Large intestine (tissue), 3 donors: ENCODE measurements around the gene CHMP2B. TPM values are rescaled to one million over a fixed set of nuclear protein-coding genes. Genes with fewer than 3 reads are reported as not detected.
A peak's percentile ranks its signal among the peaks of the same experiment; 100 is the strongest.

Experiments
- DNase-seq, 2 donors: peaks; one replicate each; pipeline versions ENCODE4 v3.0.0 to v3.0.0-alpha.2; 2013
- H3K27ac ChIP-seq: one replicate; pipeline ENCODE4 v1.5.1; 2013; ENCODE audit warnings: low read length
- H3K27me3 ChIP-seq: 2 replicates; pipeline ENCODE4 v1.6.1; 2013; ENCODE audit warnings: low read length; ENCODE audit not compliant: control insufficient read depth, insufficient read depth
- H3K36me3 ChIP-seq: 2 replicates; pipeline ENCODE4 v1.6.1; 2013; ENCODE audit warnings: low read length; ENCODE audit not compliant: control insufficient read depth, insufficient read depth
- H3K4me1 ChIP-seq: one replicate; pipeline ENCODE4 v1.6.1; 2013; ENCODE audit warnings: low read length; ENCODE audit not compliant: control insufficient read depth, insufficient read depth
- H3K4me3 ChIP-seq: one replicate; pipeline ENCODE4 v1.5.1; 2013; ENCODE audit warnings: low read length
- H3K9me3 ChIP-seq: one replicate; pipeline ENCODE4 v1.6.1; 2013; ENCODE audit warnings: mild to moderate bottlenecking, low read depth, low read length, moderate library complexity; ENCODE audit not compliant: control insufficient read depth
- whole genome bisulfite sequencing: methylation state at CpG from one replicate; pipeline ENCODE4 v1.1.5; 2013; ENCODE audit warnings: low lambda C conversion rate; ENCODE audit not compliant: insufficient coverage; 5-methylcytosine and 5-hydroxymethylcytosine counted together
- polyA plus RNA-seq: library from polyadenylated mRNA; unstranded; fragments of 120-200 nt; gene quantifications from one replicate; pipeline ENCODE4 v1.2.1, GENCODE V29; 2013

The CHMP2B gene
- polyA plus RNA-seq, 1 donor: 65.6 TPM

DNA sequence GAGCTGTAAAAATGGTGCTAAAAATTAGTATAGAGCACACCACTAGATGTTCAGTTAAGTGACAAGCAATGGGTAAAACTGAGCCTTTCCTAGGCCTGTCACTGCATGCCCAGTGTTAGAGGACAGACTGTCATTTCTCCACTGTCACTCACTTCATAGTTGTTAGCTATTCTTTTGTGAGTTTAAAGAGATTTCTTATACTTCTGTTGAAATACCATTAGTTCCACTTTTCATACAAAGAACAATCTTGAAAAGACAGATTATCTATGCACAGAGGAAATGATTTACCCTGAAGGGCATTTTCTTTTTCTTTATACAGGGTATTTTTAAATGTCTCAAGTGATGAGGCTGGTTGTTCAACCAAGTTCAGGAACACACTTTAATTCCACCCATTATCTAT lies 28.3 kb upstream of the CHMP2B start:
- Histone ChIP-seq H3K4me3 (no peak overlapping the region), H3K27me3 (no peaks in the 10 kb centered on the region), H3K9me3 (no peaks in the 10 kb centered on the region), H3K4me1 (peaks cover 17% of the 10 kb centered on the region), H3K27ac (peak overlapping the region; percentile 45), H3K36me3 (no peaks in the 10 kb centered on the region)
- DNase-seq: peak in 1 of 2 donors; percentile 16

DNA sequence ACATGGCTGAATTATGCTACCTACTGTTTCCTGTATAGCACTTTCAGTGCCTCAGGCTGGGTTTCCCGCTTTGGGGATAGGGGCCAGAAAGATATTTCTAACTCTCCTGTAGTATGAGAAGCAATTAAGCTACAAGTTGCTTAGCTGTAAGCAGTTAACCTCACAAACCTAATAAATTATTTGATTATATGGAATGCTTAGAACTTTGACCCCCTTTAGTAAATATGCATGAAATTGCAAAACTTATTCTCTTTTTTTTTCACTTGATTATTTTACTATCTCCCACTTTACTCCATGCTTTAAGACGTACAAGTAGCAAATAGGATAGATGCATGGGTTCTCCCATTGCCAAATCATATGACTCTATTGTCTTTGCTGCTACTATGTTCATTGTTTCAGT lies 27.5 kb upstream of the CHMP2B start:
- DNase-seq: peak in 1 of 2 donors; percentile 50
- no peaks in the 10 kb centered on the region for H3K36me3 ChIP-seq
- H3K27me3 ChIP-seq: no peaks in the 10 kb centered on the region
- WGBS: 20% methylated on average over 1 of the region's 2 CpGs
- H3K4me1 ChIP-seq: peaks cover 17% of the 10 kb centered on the region
- no peak overlapping the region for H3K4me3 ChIP-seq
- peak overlapping the region; percentile 45 for H3K27ac ChIP-seq
- H3K9me3 ChIP-seq: no peaks in the 10 kb centered on the region

DNA sequence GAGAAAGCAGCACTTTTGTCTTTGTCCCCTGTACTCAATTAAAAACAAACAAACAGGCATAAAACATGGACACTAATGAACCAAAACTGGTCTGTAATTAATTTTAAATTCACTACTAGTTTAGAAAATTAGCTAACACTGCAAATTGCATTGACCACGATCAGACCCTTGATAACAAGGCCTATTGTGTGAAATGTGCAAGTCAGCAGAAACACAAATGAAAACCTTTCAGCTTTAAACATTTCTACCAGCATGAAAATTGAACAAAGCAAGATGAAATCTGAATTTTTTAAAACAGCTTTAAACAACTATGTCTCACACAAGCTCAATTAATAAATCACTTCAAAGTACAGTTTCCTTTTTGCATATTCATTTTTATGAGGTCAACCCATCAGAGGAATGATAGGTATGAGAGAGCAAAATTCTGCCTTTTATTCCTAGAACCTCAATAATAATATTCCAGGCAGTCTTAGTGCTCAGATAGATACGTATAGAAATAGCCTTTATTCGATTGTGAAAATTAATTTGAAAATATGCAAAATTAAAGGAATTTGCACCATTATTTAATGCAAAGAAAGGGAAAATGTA lies 27.0 kb upstream of the CHMP2B start:
- Histone ChIP-seq H3K27me3 (no peaks in the 10 kb centered on the region), H3K36me3 (no peaks in the 10 kb centered on the region), H3K9me3 (no peaks in the 10 kb centered on the region), H3K27ac (no peak overlapping the region), H3K4me3 (no peak overlapping the region), H3K4me1 (peaks cover 21% of the 10 kb centered on the region)
- no peak for DNase-seq
- WGBS: 59% methylated on average over 3 of the region's 3 CpGs

DNA sequence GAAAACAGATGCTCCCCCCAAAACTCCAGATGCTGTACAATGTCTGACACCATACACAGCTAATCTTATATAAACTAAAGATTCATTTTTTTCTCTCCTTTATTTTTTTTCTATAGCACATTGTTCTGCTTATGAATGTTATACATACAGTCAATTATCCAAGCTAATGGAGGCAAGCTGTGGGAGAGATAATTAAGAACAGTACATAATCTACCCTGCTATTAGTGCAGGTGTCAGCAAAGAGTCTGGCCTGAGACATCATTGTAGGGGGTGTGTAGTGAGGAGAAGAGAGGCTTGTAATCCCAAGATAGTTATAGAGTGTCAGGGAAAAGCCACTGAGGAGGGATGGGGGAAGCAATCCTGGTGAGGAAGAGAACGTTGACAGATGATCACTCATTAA lies 25.4 kb upstream of the CHMP2B start:
- DNase-seq: no peak
- H3K27ac ChIP-seq: no peak overlapping the region
- no peaks in the 10 kb centered on the region for H3K27me3 ChIP-seq
- peaks cover 25% of the 10 kb centered on the region for H3K4me1 ChIP-seq
- no peaks in the 10 kb centered on the region for H3K36me3 ChIP-seq
- no CpG with 5 or more reads among the region's 1 CpG for WGBS
- H3K9me3 ChIP-seq: no peaks in the 10 kb centered on the region
- no peak overlapping the region for H3K4me3 ChIP-seq

DNA sequence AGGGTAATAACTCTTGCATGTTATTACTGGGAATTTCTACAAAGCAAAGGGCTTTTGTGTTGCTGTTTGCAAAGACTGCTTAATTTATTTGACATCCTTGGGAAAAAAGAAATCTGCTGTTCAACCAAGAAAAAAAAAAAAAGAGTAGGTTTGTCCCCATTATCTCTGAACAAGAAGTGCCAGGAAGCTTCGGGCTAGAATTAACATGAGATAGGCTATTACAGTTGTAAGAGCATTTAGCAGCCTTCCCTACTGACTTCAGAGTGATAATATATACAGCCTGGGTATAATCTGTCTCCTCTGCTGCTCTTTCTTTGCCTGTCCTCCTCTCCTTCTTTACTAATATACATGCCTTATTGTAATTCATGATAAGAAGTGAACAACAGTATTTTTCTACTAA lies 23.3 kb upstream of the CHMP2B start:
- peak overlapping the region; percentile 52 for H3K27ac ChIP-seq
- DNase-seq: peak in 1 of 2 donors; percentile 47
- H3K27me3 ChIP-seq: no peaks in the 10 kb centered on the region
- no peak overlapping the region for H3K4me3 ChIP-seq
- H3K4me1 ChIP-seq: peaks cover 32% of the 10 kb centered on the region
- no CpG with 5 or more reads among the region's 1 CpG for WGBS
- H3K36me3 ChIP-seq: no peaks in the 10 kb centered on the region
- H3K9me3 ChIP-seq: no peaks in the 10 kb centered on the region

DNA sequence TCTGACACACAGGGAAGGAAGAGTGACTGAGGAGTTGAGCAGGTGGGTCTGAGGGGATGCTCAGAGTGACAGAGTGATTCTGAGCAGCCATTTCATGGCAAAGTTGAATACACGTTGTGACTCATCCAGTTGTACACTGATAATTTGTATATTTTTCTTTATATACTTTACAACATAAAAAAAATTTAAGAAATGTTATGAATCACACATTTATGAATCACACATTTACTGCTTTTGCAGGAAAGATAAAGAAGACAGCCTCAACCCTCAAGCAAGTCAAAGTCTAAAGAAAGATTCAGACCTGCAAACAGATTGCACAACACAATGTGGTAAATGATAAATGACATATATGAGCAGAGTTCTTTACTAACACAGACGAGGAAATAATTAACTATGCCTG lies 21.0 kb upstream of the CHMP2B start:
- Histone ChIP-seq H3K36me3 (no peaks in the 10 kb centered on the region), H3K27me3 (no peaks in the 10 kb centered on the region), H3K4me1 (peaks cover 21% of the 10 kb centered on the region), H3K9me3 (no peaks in the 10 kb centered on the region), H3K27ac (peak overlapping the region; percentile 67), H3K4me3 (no peak overlapping the region)
- 40% methylated on average over 1 of the region's 2 CpGs for WGBS
- DNase-seq: peak; percentile 82 to 93

DNA sequence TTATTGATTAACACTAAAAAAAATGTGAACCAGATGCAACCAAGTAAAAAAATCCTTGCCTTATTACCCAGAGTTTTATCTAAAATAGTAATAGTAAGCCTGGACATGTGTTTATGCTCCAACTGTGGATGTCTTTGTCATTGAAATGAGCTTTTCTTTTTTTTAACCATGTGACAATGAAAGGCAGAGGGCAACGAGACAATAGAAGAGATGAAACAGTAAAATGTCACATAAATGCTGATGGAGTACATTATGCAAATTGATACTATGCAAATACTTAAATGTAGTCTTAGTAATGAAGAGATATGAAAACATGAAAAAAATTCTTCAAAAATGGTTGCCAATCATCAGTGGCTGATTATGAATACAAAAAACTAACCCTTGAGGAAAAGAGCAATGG lies 20.5 kb upstream of the CHMP2B start:
- WGBS: 17% methylated on average over 1 of the region's 1 CpG
- H3K27ac ChIP-seq: peak overlapping the region; percentile 54
- DNase-seq: no peak

DNA sequence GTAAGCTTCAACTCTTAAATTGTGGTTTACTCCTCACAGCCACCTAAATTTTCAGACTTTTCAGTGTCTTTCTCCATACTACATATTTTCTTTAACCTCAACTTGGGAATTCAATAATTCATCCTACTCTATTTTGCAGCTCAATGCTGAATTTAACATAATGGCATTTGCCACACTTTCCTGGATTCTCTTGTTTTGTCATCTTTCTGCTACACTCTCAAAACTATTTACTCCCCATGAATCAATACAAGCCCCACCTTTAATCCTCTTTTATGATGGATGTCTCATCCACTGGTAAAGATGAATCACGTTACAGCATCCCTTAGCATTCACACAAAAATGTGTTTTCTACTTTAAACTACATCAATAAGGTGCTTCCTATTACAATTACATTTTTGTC lies 19.6 kb upstream of the CHMP2B start:
- Histone ChIP-seq H3K4me1 (peaks cover 21% of the 10 kb centered on the region), H3K36me3 (no peaks in the 10 kb centered on the region), H3K4me3 (no peak overlapping the region), H3K27ac (peak overlapping the region; percentile 54), H3K9me3 (no peaks in the 10 kb centered on the region), H3K27me3 (no peaks in the 10 kb centered on the region)
- WGBS: no CpG with 5 or more reads among the region's 1 CpG
- DNase-seq: no peak

More for the DNA sequence above, 20.5 kb upstream of the CHMP2B start:
- no peak overlapping the region for H3K4me3 ChIP-seq
- peaks cover 21% of the 10 kb centered on the region for H3K4me1 ChIP-seq
- no peaks in the 10 kb centered on the region for H3K27me3 ChIP-seq
- no peaks in the 10 kb centered on the region for H3K9me3 ChIP-seq
- H3K36me3 ChIP-seq: no peaks in the 10 kb centered on the region

DNA sequence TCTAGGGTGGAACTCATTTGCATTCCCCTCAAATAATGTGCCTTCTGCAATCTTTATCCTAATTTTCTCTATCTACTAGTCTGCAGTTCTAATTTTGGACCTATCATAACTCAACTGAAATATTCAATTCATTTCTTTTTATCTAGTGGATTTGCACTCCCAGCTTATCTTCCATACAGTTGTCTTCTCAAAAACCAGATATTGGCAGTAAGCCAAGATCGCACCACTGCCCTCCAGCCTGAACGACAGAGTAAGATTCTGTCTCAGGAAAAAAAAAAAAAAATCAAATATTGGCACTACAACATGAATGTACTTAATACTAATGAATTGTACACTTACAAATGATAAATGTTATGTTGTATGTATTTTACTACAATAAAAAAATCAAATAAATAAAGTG lies 18.0 kb upstream of the CHMP2B start:
- H3K27me3 ChIP-seq: no peaks in the 10 kb centered on the region
- DNase-seq: peak in 1 of 2 donors; percentile 16
- 33% methylated on average over 1 of the region's 2 CpGs for WGBS

DNA sequence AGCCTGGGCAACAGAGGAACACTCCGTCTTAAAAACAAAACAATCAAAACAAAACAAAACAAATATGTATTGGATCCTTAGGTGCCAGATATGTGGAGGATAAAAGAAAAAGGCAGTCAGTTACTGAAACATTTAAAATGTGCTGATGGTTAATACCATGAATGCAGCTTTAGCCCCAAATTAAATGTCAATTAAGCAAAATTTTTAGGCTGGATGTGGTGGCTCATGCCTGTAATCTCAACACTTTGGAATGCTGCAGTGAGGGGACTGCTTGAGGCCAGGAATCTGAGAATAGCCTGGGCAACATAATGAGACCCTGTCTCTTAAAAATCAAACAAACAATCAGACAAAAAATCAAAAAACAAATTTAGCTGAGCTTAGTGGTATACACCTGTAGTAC lies 8.5 kb upstream of the CHMP2B start:
- no peak overlapping the region for H3K27ac ChIP-seq
- H3K4me1 ChIP-seq: no peaks in the 10 kb centered on the region
- no peaks in the 10 kb centered on the region for H3K36me3 ChIP-seq
- peaks cover 2% of the 10 kb centered on the region for H3K9me3 ChIP-seq
- H3K4me3 ChIP-seq: no peak overlapping the region
- no peaks in the 10 kb centered on the region for H3K27me3 ChIP-seq
- no peak for DNase-seq
- 100% methylated on average over 1 of the region's 1 CpG for WGBS

More for the DNA sequence above, 18.0 kb upstream of the CHMP2B start:
- H3K36me3 ChIP-seq: no peaks in the 10 kb centered on the region
- no peak overlapping the region for H3K27ac ChIP-seq
- H3K4me3 ChIP-seq: no peak overlapping the region
- H3K9me3 ChIP-seq: no peaks in the 10 kb centered on the region
- H3K4me1 ChIP-seq: peaks cover 19% of the 10 kb centered on the region

DNA sequence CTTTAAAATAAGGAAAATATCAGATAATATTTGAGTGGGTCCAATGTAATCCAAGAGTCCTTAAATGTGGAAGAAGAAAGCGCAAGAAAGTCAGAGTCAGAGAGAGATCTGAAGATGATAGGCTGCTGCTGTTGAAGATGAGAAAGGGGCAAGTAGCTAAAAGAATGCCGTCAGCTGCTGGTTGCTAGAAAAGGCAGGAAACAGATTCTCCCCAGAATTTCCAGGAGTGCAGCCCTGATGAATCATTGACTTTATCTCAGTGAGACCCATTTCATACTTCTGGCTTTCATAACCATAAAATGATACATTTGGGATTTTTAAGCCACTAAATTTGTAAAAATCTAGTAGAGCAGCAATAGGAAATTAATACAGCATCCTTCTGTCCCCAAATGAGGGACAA lies 7.5 kb upstream of the CHMP2B start:
- WGBS: 100% methylated on average over 1 of the region's 2 CpGs
- no peaks in the 10 kb centered on the region for H3K36me3 ChIP-seq
- DNase-seq: no peak
- no peak overlapping the region for H3K27ac ChIP-seq
- no peaks in the 10 kb centered on the region for H3K4me1 ChIP-seq
- no peaks in the 10 kb centered on the region for H3K27me3 ChIP-seq
- no peak overlapping the region for H3K4me3 ChIP-seq
- H3K9me3 ChIP-seq: peaks cover 2% of the 10 kb centered on the region
